ENCODE results near the gene GLMP.

Gene GLMP

GRCh38 chr1:156249593-156249992 is 45.9 kb downstream of the GLMP start:
- no peak for DNase-seq (ENCODE audit: low read depth)

GRCh38 chr1:156248323-156248683 is 47.2 kb downstream of the GLMP start:
- no peak for DNase-seq (ENCODE audit: low read depth)

DNA sequence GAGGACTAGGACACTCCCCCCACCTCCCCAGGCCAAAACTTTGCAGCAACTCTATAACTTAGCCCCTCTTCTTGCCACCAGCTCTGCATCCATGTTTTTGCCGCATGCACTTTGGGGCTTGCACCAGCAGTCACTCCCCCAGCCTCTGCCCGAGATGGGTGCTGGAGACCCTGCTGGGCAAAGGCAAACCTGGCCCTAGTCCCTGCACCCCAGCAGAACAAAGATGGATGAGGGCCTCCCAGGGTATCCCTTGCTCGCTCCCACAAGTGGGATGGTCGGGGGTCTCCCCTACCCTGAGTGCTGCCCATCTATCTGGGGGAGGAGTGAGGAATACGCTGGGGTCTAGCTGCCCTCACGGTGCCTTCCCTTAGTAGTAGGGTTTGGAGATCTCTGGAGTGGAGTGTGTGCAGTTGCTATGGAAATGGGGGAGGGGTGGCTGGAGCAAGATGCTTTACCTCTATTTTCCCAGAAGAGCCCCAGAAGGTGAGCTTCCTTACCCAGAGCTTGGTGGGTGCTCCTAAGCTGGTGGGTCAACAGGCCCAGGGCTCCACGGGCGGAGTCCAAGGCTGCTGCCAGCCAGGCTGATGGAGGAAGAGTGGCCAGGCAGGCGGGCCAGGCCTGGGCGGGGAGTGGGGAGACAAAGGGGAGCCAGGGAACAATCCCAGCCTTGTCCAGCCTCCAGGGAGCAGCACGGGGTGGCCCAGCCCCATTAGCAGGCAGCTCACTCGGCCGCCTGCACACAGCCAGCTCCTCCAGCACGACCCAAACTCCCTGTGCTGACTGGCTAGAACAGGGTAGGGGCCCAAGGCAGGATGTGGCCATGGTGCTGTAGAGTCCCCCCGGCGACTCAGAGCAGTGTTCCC is 47.8 kb downstream of the GLMP start, which contains the start of gene PAQR6:
TSS of gene PAQR6 (minus strand) at position 597 of the 863 bp plus-strand sequence. CDS start 1,325 bp downstream, outside the sequence.
- no peak for DNase-seq (ENCODE audit: low read depth)

DNA sequence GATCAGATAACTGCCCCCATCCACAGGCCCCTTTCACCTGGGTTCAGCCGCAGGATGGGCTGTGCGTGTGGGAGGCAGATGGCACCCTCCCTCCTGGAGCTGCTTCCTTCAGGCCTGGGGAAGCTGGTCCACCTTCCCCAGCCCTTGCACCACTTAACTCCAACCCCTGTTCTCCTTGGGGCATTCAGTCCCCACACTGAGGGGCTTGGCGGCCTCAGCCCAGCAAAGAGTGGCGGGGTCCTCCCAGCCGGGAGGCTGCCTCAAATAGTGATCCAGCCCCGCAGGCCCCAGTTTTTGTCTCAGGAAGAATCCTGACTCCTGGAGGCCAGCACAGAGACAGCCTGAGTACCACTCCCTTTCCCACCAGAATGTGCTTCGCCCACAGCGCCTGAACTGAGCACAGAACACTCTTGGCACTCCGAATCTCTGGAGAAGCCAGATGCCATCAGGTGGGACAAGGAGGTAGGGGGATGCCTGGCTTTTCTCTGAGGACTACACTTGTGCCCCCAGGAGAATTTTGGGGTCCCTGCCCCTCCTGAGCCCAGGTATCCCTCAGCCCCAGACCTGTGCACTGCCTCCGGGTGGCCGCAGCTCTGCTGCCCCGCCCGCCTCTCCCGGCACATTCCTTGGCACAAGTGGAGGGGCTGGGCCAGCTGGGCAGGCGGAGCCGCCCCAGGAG is 48.6 kb downstream of the GLMP start:
- no peak for DNase-seq (ENCODE audit: low read depth)

- DNase-seq (ENCODE audit: low read depth): no peak
These were observed 49.2 kb downstream of the GLMP start for GRCh38 chr1:156246241-156246780.

DNA sequence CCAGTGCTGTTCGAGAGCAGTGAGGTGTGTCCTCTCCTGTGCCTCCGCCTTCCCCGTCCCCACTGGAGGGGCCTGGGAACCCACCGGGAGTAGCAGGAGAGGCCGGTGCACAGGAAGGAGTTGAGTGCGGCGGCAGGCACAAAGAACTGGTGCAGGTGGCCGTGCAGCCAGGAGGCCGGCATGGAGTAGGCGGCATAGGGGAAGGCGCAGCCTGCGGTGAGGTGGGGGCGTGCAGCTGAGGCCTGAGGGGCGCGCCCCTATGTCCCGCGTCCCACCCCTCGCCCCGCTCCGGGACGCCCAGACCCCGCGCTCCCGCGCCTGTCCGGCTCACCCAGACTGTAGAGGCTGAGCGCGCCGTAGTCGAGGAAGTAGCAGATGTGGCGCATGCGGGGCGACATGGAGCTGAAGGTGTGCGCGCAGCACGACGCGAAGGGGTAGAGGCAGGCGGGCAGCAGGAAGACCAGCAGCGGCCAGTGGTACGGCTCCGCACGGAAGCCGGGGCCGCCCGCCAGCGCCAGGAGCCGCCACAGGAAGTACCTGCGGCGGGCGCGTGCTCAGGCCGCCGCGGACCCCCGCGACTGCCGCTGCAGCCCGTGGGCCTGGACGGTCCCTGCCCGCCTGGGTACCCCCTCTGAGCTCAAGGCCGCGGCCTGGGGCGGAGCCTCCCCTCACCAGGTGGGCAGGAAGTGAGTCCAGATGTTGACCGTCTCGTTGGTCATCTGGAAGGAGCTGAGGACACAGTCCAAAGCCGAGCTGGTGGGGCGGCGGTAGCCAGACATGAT is 49.8 kb downstream of the GLMP start:
- DNase-seq (ENCODE audit: low read depth): peak; percentile 11

DNA sequence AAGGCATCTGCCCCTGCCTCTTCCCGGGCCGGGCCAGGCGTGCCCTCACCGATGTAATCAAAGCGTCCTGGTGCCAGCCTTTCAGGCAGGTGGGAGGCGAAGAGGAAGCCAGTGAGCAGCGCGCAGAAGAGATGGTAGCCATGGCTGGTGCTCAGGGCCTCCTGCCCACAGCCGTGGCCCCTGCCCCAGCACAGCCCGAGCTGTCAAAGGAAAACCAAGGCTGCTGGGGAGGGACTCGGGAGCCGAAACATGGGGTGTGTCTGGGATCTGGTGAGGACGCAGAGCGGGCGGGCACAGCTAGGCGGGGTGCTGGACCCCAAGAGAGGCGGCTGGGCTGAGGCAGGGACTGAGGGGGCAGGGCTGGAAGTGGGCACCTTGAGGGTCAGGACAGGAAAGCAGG is 50.8 kb downstream of the GLMP start:
- DNase-seq (ENCODE audit: low read depth): no peak

- DNase-seq (ENCODE audit: low read depth): no peak
These were observed 51.4 kb downstream of the GLMP start for GRCh38 chr1:156244126-156244525.

GRCh38 chr1:156242738-156243137 is 52.7 kb downstream of the GLMP start:
- DNase-seq (ENCODE audit: low read depth): no peak
